IMR-90 (cell line): ENCODE measurements around the gene TSPAN31. TPM values are rescaled to one million over a fixed set of nuclear protein-coding genes. Genes with fewer than 3 reads are reported as not detected.
A peak's percentile ranks its signal among the peaks of the same experiment; 100 is the strongest.

Experiments
- ATAC-seq: fragments of 200-7000 bp; cut with Tn5 transposase; 2 replicates; pipeline ENCODE4 v1.9.1; 2020; ENCODE audit warnings: low read depth, mild to moderate bottlenecking, moderate library complexity
- BruUV-seq: library from RNA; stranded (reverse); fragments of 400-500 nt; replicated peaks from 2 replicates; lab custom pipeline; 2021; lab: Mats Ljungman, UMichigan
- CTCF ChIA-PET: fragments of 300-600 bp; formaldehyde crosslinking; extraction: SDS; loops from one replicate; lab custom pipeline; 2021; ENCODE audit warnings: antibody characterized with exemption; lab: Yijun Ruan, JAX
- POLR2A ChIA-PET: fragments of 300-600 bp; sonication (Branson Sonifier 250); formaldehyde crosslinking; loops from one replicate; lab custom pipeline; 2022; ENCODE audit warnings: antibody characterized with exemption; ENCODE audit not compliant: unreplicated experiment; lab: Charles Lee
- DNase-seq: peaks from one replicate; pipeline ENCODE4 v3.0.0; 2013
- H2AFZ ChIP-seq: replicated peaks from 2 replicates; pipeline ENCODE3; 2013; ENCODE audit warnings: low read length, mild to moderate bottlenecking; ENCODE audit not compliant: poor library complexity
- H2AK5ac ChIP-seq: 2 replicates; pipeline ENCODE4 v1.6.1; 2013; ENCODE audit warnings: low read depth, low read length, inconsistent platforms
- H2AK9ac ChIP-seq: replicated peaks from 2 replicates; pipeline ENCODE3; 2013; ENCODE audit warnings: mild to moderate bottlenecking, low read depth, low read length, moderate library complexity; ENCODE audit not compliant: poor library complexity
- H2BK120ac ChIP-seq: 2 replicates; pipeline ENCODE4 v1.6.1; 2013; ENCODE audit warnings: low read depth, low read length, inconsistent platforms
- H2BK15ac ChIP-seq: 3 replicates; pipeline ENCODE4 v1.6.1; 2013; ENCODE audit warnings: low read depth, low read length, inconsistent platforms
- H2BK20ac ChIP-seq: 2 replicates; pipeline ENCODE4 v1.6.1; 2013; ENCODE audit warnings: low read depth, mild to moderate bottlenecking, inconsistent platforms, low read length, moderate library complexity
- H2BK5ac ChIP-seq: 2 replicates; pipeline ENCODE4 v1.6.1; 2013; ENCODE audit warnings: mild to moderate bottlenecking, low read depth, low read length, inconsistent platforms; ENCODE audit not compliant: poor library complexity, severe bottlenecking
- H3K14ac ChIP-seq: replicated peaks from 2 replicates; pipeline ENCODE4 v1.6.1; 2013; ENCODE audit warnings: low read depth, low read length, inconsistent platforms
- H3K18ac ChIP-seq: 2 replicates; pipeline ENCODE4 v1.6.1; 2013; ENCODE audit warnings: low read depth, low read length, control low read depth
- H3K23ac ChIP-seq: 2 replicates; pipeline ENCODE4 v1.6.1; 2013; ENCODE audit warnings: low read depth, low read length, inconsistent platforms
- H3K27ac ChIP-seq: 2 replicates; pipeline ENCODE4 v1.5.1; 2013; ENCODE audit warnings: mild to moderate bottlenecking, control low read depth, low read length; ENCODE audit not compliant: insufficient read depth
- H3K27me3 ChIP-seq: 2 replicates; pipeline ENCODE4 v1.6.1; 2013; ENCODE audit warnings: low read length; ENCODE audit not compliant: control insufficient read depth, insufficient read depth
- H3K36me3 ChIP-seq: 2 replicates; pipeline ENCODE4 v1.6.1; 2013; ENCODE audit warnings: low read length, mixed read lengths; ENCODE audit not compliant: control insufficient read depth, insufficient read depth
- H3K4ac ChIP-seq: 2 replicates; pipeline ENCODE4 v1.6.1; 2013; ENCODE audit warnings: low read depth, low read length, inconsistent platforms
- H3K4me1 ChIP-seq: 2 replicates; pipeline ENCODE4 v1.6.1; 2013; ENCODE audit warnings: low read length, mixed read lengths; ENCODE audit not compliant: control insufficient read depth, insufficient read depth
- H3K4me2 ChIP-seq: 2 replicates; pipeline ENCODE4 v1.6.1; 2013; ENCODE audit warnings: low read depth, mild to moderate bottlenecking, control low read depth, low read length, moderate library complexity
- H3K4me3 ChIP-seq: 2 replicates; pipeline ENCODE4 v1.5.1; 2013; ENCODE audit warnings: low read depth, mild to moderate bottlenecking, control low read depth, low read length, moderate library complexity; ENCODE audit not compliant: insufficient read depth
- H3K56ac ChIP-seq: 2 replicates; pipeline ENCODE4 v1.6.1; 2013; ENCODE audit warnings: low read length, inconsistent platforms; ENCODE audit not compliant: insufficient read depth; ENCODE audit errors: extremely low read depth
- H3K79me1 ChIP-seq, 2 experiments: 2 replicates each; pipeline ENCODE4 v1.6.1; 2013; ENCODE audit warnings: low read length in 2 of 2, inconsistent platforms in 1 of 2, low read depth in 1 of 2
- H3K9ac ChIP-seq: 2 replicates; pipeline ENCODE4 v1.6.1; 2013; ENCODE audit warnings: low read depth, low read length, control low read depth
- H3K9me1 ChIP-seq: 2 replicates; pipeline ENCODE4 v1.6.1; 2013; ENCODE audit warnings: low read length, inconsistent platforms; ENCODE audit not compliant: insufficient read depth
- H3K9me3 ChIP-seq: 2 replicates; pipeline ENCODE4 v1.6.1; 2013; ENCODE audit warnings: low read length; ENCODE audit not compliant: control insufficient read depth, insufficient read depth
- H4K20me1 ChIP-seq: 2 replicates; pipeline ENCODE4 v1.6.1; 2013; ENCODE audit warnings: low read length, inconsistent platforms; ENCODE audit not compliant: insufficient read depth
- H4K5ac ChIP-seq: 2 replicates; pipeline ENCODE4 v1.6.1; 2013; ENCODE audit warnings: mild to moderate bottlenecking, low read depth, low read length, control low read depth
- H4K8ac ChIP-seq, 2 experiments: 2 replicates each; pipeline ENCODE4 v1.6.1; 2013; ENCODE audit warnings: low read depth in 2 of 2, low read length in 2 of 2, control low read depth in 1 of 2, inconsistent platforms in 1 of 2
- H4K91ac ChIP-seq: 2 replicates; pipeline ENCODE4 v1.6.1; 2013; ENCODE audit warnings: low read depth, low read length, inconsistent platforms; ENCODE audit not compliant: insufficient read depth
- BHLHE40 ChIP-seq: fragments of 150-350 bp; IDR thresholded peaks from 2 replicates; pipeline ENCODE4 v1.6.1; 2016; ENCODE audit warnings: mild to moderate bottlenecking, low read depth, low read length
- CEBPB ChIP-seq: IDR thresholded peaks from 2 replicates; pipeline ENCODE4 v1.6.1; 2012; ENCODE audit warnings: low read depth, low read length, improper control_type of control experiment
- CHD1 ChIP-seq: IDR thresholded peaks from 2 replicates; pipeline ENCODE4 v1.6.1; 2012; ENCODE audit warnings: low read depth, low read length, improper control_type of control experiment
- CTCF ChIP-seq: conservative IDR thresholded peaks from 2 replicates; pipeline ENCODE4 v1.5.1; 2012; ENCODE audit warnings: mild to moderate bottlenecking, low read depth, low read length, improper control_type of control experiment
- ELK1 ChIP-seq: fragments of 150-350 bp; IDR thresholded peaks from 2 replicates; pipeline ENCODE4 v1.6.1; 2016; ENCODE audit warnings: low read depth, mild to moderate bottlenecking, low read length, moderate library complexity, borderline replicate concordance
- FOS ChIP-seq: fragments of 150-350 bp; IDR thresholded peaks from 2 replicates; pipeline ENCODE4 v1.6.1; 2016; ENCODE audit warnings: low read depth, low read length
- MAFK ChIP-seq: IDR thresholded peaks from 2 replicates; pipeline ENCODE4 v1.6.1; 2012; ENCODE audit warnings: low read depth, low read length, improper control_type of control experiment
- MAZ ChIP-seq: IDR thresholded peaks from 2 replicates; pipeline ENCODE4 v1.6.1; 2012; ENCODE audit warnings: low read depth, mild to moderate bottlenecking, low read length, improper control_type of control experiment, moderate library complexity, borderline replicate concordance
- MXI1 ChIP-seq: IDR thresholded peaks from 2 replicates; pipeline ENCODE4 v1.6.1; 2012; ENCODE audit warnings: low read depth, mild to moderate bottlenecking, low read length, moderate library complexity, borderline replicate concordance
- POLR2A ChIP-seq: IDR thresholded peaks from 2 replicates; pipeline ENCODE4 v1.6.1; 2012; ENCODE audit warnings: mild to moderate bottlenecking, low read depth, low read length
- RAD21 ChIP-seq: IDR thresholded peaks from 2 replicates; pipeline ENCODE4 v1.6.1; 2012; ENCODE audit warnings: low read length, improper control_type of control experiment
- RCOR1 ChIP-seq: IDR thresholded peaks from 2 replicates; pipeline ENCODE4 v1.6.1; 2012; ENCODE audit warnings: mild to moderate bottlenecking, low read length, improper control_type of control experiment; ENCODE audit not compliant: insufficient replicate concordance
- RFX5 ChIP-seq: IDR thresholded peaks from 2 replicates; pipeline ENCODE4 v1.8.0; 2012; ENCODE audit warnings: low read depth, mild to moderate bottlenecking, low read length, moderate library complexity
- USF2 ChIP-seq: fragments of 150-350 bp; IDR thresholded peaks from 2 replicates; pipeline ENCODE4 v1.6.1; 2017; ENCODE audit warnings: mild to moderate bottlenecking, antibody characterized with exemption, low read length, low read depth
- WGBS, 2 experiments: methylation state at CpG; one replicate each; pipeline versions ENCODE4 v1.1.5 to v1.1.7; 2013; ENCODE audit warnings: missing lambda C conversion rate in 2 of 2; ENCODE audit not compliant: insufficient read length in 1 of 2; ENCODE audit errors: extremely low coverage in 2 of 2; 5-methylcytosine and 5-hydroxymethylcytosine counted together
- dilution Hi-C: fragments of 300-500 bp; cut with HindIII; formaldehyde crosslinking; loops from one replicate; pipeline ENCODE4 v1.14.3; 2018; ENCODE audit warnings: low sequenced_read_pairs; ENCODE audit not compliant: unreplicated experiment
- in situ Hi-C: fragments of 300-500 bp; cut with MboI; formaldehyde crosslinking; loops from 3 replicates; pipeline ENCODE4 v1.14.3; 2019; ENCODE audit warnings: low sequenced_read_pairs, inconsistent platforms, mixed read lengths
- intact Hi-C: fragments of 100-400 bp; cut with micrococcal nuclease; formaldehyde crosslinking; loops from 2 replicates; pipeline ENCODE4 v1.10.0; 2022
- polyA plus RNA-seq, 3 experiments: library from polyadenylated mRNA; depleted of rRNA; stranded (reverse); fragments of >200 nt; gene quantifications; 2 replicates each; pipeline ENCODE4 v1.2.3, GENCODE V29; 2012; ENCODE audit warnings: low replicate concordance in 1 of 3
- total RNA-seq: library from RNA; depleted of rRNA; stranded (reverse); fragments of >200 nt; gene quantifications from 2 replicates; pipeline ENCODE4 v1.2.3, GENCODE V29; 2012

The TSPAN31 gene
- total and polyA plus RNA-seq, 2 of the 4 experiments (the other 2 are of a cell fraction) = 12.3 to 71.2 TPM

- H3K27ac ChIP-seq = no peak overlapping the region
- no peak for ATAC-seq
- no peak overlapping the region for H3K56ac ChIP-seq
- no peak overlapping the region for H2AFZ ChIP-seq
- no peak overlapping the region for H2BK15ac ChIP-seq
- dilution Hi-C loops (no loop called here), intact Hi-C loops (no loop called here), in situ Hi-C loops (no loop called here)
- no peak for DNase-seq
- no peak overlapping the region for H3K18ac ChIP-seq
- H3K14ac ChIP-seq = no peak overlapping the region
- H3K4me2 ChIP-seq = no peak overlapping the region
- H4K8ac ChIP-seq = peak overlapping the region; percentile 22 to 94; a peak in 2 of 4 replicates
- no TSS peak for BruUV-seq
- no peak overlapping the region for H3K4me3 ChIP-seq
- H3K4ac ChIP-seq = no peak overlapping the region
- peaks cover 2% of the 10 kb centered on the region; the same call in 1 of the 2 replicates for H3K9me3 ChIP-seq
- H4K20me1 ChIP-seq = no peaks in the 10 kb centered on the region
- ChIA-PET CTCF (no interaction called here), POLR2A (interaction anchor here (1.1 kb wide), 1 partner anchor 18 kb away, joined by 5 read pairs; no protein-coding TSS in a partner anchor)
- H2BK5ac ChIP-seq = no peak overlapping the region
- H3K27me3 ChIP-seq = peaks cover 34% of the 10 kb centered on the region
- H3K36me3 ChIP-seq = peaks cover 11% of the 10 kb centered on the region
- H3K79me1 ChIP-seq = peaks cover 13 to 26% of the 10 kb centered on the region in 2 experiments; a peak in 3 of 4 replicates
- H3K9ac ChIP-seq = no peak overlapping the region
- no peak overlapping the region for H2BK120ac ChIP-seq
- no peak overlapping the region for H4K5ac ChIP-seq
- H4K91ac ChIP-seq = no peak overlapping the region
- peaks cover 6% of the 10 kb centered on the region for H3K9me1 ChIP-seq
- no CpG with 5 or more reads among the region's 2 CpGs for WGBS, 2 experiments
- peaks cover 3% of the 10 kb centered on the region for H3K4me1 ChIP-seq
- no peak overlapping the region for H2AK9ac ChIP-seq
- TF ChIP-seq CHD1 (no peak), POLR2A (no peak), MXI1 (no peak), BHLHE40 (no peak), RAD21 (no peak), CEBPB (no peak), FOS (no peak), CTCF (no peak), RFX5 (no peak), MAFK (no peak), USF2 (no peak), MAZ (no peak), ELK1 (no peak), RCOR1 (no peak)
- H2AK5ac ChIP-seq = no peak overlapping the region
- no peak overlapping the region for H3K23ac ChIP-seq
- H2BK20ac ChIP-seq = no peak overlapping the region
Measured at GRCh38 chr12:57743769-57744168, 1.1 kb upstream of the TSPAN31 start.
